PFSK-1 (cell line): ENCODE results near the gene DPCD.

Experiments used
- FOXP2 ChIP-seq: optimal IDR thresholded peaks from 2 replicates; pipeline ENCODE3; 2011; ENCODE audit warnings: borderline replicate concordance, control low read depth, inconsistent platforms; ENCODE audit not compliant: insufficient read depth; ENCODE audit errors: extremely low read length, extremely low read depth
- POLR2AphosphoS5 ChIP-seq: IDR thresholded peaks from 2 replicates; pipeline ENCODE4 v1.6.1; 2012; ENCODE audit warnings: low read depth, mild to moderate bottlenecking, control low read depth, low read length, moderate library complexity
- REST ChIP-seq, 2 experiments: IDR thresholded peaks; 2 replicates each; pipeline versions ENCODE4 v1.6.1 to v1.8.0; 2011 to 2012; ENCODE audit warnings: low read depth in 2 of 2, low read length in 2 of 2, control low read depth in 1 of 2, inconsistent platforms in 1 of 2, mild to moderate bottlenecking in 1 of 2, moderate library complexity in 1 of 2; ENCODE audit not compliant: insufficient read depth in 1 of 2
- SIN3A ChIP-seq: IDR thresholded peaks from 2 replicates; pipeline ENCODE4 v1.6.1; 2012; ENCODE audit warnings: mild to moderate bottlenecking, low read length, moderate library complexity, borderline replicate concordance; ENCODE audit not compliant: insufficient read depth
- TAF1 ChIP-seq: IDR thresholded peaks from 2 replicates; pipeline ENCODE4 v1.6.1; 2012; ENCODE audit warnings: low read length, control low read depth, borderline replicate concordance; ENCODE audit not compliant: insufficient read depth

DPCD gene

DNA sequence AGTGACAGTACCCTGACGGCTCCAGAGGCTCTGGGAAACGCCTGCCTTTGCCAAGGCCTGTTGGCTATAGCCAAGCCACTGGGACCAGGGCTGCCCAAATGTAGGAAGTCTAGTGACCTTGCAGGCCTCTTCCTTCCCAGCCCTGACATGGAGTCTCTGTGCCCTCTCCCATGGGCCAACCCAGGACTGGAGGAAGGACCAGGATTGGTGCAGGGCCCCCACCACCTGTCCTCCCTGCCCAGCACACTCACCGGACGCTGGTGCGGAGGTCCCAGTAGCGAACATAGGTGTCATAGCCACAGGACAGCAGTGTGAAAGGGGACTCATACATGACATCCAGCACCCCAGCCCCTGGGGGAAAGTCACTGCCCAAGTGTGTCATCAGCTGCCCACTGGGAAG is 24.0 kb downstream of the DPCD start:
- no peak for TF ChIP-seq POLR2AphosphoS5
- no peak for TF ChIP-seq TAF1
- TF ChIP-seq SIN3A: no peak
- no peak for TF ChIP-seq REST (IDR thresholded peaks at IDR 0.05; ENCODE audit: insufficient read depth in 1 of 2, low read depth in 2 of 2, low read length in 2 of 2)
- no peak for TF ChIP-seq FOXP2

GRCh38 chr10:101612872-101613271 is 24.8 kb downstream of the DPCD start:
- TF ChIP-seq TAF1 (no peak), REST (IDR thresholded peaks at IDR 0.05; ENCODE audit: insufficient read depth in 1 of 2, low read depth in 2 of 2, low read length in 2 of 2) (no peak), SIN3A (no peak), FOXP2 (no peak), POLR2AphosphoS5 (no peak)

- TF ChIP-seq REST (IDR thresholded peaks at IDR 0.05; ENCODE audit: insufficient read depth in 1 of 2, low read depth in 2 of 2, low read length in 2 of 2): no peak
- TF ChIP-seq FOXP2: no peak
- no peak for TF ChIP-seq SIN3A
- no peak for TF ChIP-seq TAF1
- TF ChIP-seq POLR2AphosphoS5: no peak
These were observed 25.5 kb downstream of the DPCD start for GRCh38 chr10:101613646-101614045.

GRCh38 chr10:101614663-101615524 is 26.8 kb downstream of the DPCD start:
- TF ChIP-seq POLR2AphosphoS5: no peak
- no peak for TF ChIP-seq FOXP2
- no peak for TF ChIP-seq SIN3A
- no peak for TF ChIP-seq REST (IDR thresholded peaks at IDR 0.05; ENCODE audit: insufficient read depth in 1 of 2, low read depth in 2 of 2, low read length in 2 of 2)
- no peak for TF ChIP-seq TAF1
